HUES64 (cell line): ENCODE data around the gene KAZN. TPM values are rescaled to one million over a fixed set of nuclear protein-coding genes. Genes with fewer than 3 reads are reported as not detected.

ENCODE experiments used
- H3K27ac ChIP-seq: 2 replicates; pipeline ENCODE4 v1.7.0; 2013; ENCODE audit warnings: low read depth, low read length, inconsistent platforms
- H3K27me3 ChIP-seq: 2 replicates; pipeline ENCODE4 v1.6.1; 2013; ENCODE audit warnings: mild to moderate bottlenecking, low read length; ENCODE audit not compliant: insufficient read depth
- H3K36me3 ChIP-seq: 2 replicates; pipeline ENCODE4 v1.6.1; 2013; ENCODE audit warnings: mild to moderate bottlenecking, low read length; ENCODE audit not compliant: insufficient read depth
- H3K4me1 ChIP-seq: 2 replicates; pipeline ENCODE4 v1.6.1; 2013; ENCODE audit warnings: mild to moderate bottlenecking, low read length, moderate library complexity; ENCODE audit not compliant: insufficient read depth
- H3K4me3 ChIP-seq: 2 replicates; pipeline ENCODE4 v1.5.1; 2013; ENCODE audit warnings: mild to moderate bottlenecking, low read length, moderate library complexity
- H3K9ac ChIP-seq: 2 replicates; pipeline ENCODE4 v1.6.1; 2013; ENCODE audit warnings: mild to moderate bottlenecking, low read depth, low read length
- H3K9me3 ChIP-seq: 2 replicates; pipeline ENCODE4 v1.6.1; 2013; ENCODE audit warnings: low read depth, low read length; ENCODE audit not compliant: insufficient read depth
- WGBS: fragments of 150-250, 120-280 bp; methylation state at CpG from one replicate; pipeline ENCODE4 v1.1.7; 2013; ENCODE audit warnings: missing lambda C conversion rate; 5-methylcytosine and 5-hydroxymethylcytosine counted together
- polyA plus RNA-seq, 2 experiments: library from polyadenylated mRNA; stranded (reverse); fragments of 50-300 nt; gene quantifications; one replicate each; pipeline ENCODE4 v1.2.3, GENCODE V29; 2013

Gene KAZN
- 7.4 TPM for polyA plus RNA-seq (2013, experiment 1 of 2)
- 9.1 TPM for polyA plus RNA-seq (2013, experiment 2 of 2)

- Histone ChIP-seq H3K27ac (peak within 1 kb of the TSS; percentile 64), H3K4me1 (peaks cover 60% of the 10 kb centered on the region), H3K9ac (peak within 1 kb of the TSS; percentile 74), H3K4me3 (peak within 1 kb of the TSS; percentile 82), H3K36me3 (no peaks in the 10 kb centered on the region), H3K9me3 (no peaks in the 10 kb centered on the region), H3K27me3 (peaks cover 25% of the 10 kb centered on the region)
- whole genome bisulfite sequencing: under 1% methylated on average over 81 of the region's 81 CpGs
These were observed at the start of gene KAZN for GRCh38 chr1:14598498-14599182. Gene KAZN, plus strand, starts transcription at chr1:14598685.

DNA sequence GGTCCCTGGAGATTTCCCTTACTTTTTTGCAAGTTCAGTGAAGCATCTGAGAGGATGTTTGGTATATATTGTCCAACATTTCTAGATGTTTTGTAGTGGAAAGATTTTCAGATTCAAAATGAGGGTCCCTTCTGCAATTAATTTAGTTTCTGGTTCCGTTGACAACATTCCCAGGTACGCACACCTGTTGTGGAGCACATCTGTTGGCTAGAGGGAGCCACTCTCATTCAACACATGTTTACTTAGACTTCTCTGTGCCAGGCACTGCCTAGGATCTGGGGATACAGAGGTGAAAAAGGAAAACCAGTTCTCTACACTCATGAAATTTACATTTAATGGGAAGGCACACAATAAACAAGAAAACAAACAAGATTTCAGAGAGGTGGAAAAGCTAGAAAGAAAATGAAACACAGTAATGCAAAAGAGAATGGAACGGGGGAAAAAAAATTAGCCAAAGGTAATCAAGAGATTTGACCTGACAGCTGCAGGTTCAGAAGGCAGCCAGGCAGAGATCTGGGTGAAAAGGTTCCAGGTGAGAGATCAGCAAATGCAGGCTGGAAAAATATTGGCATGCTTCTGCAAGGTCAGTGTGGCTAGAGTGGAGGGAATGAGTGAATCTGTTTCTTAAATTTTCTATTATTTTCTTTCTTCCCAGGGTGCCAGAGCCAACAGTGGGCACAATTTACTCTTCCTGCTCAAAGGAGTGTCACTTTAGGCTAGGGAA, 48.4 kb upstream of the KAZN start:
- H3K4me1 ChIP-seq: 0 out of 2 replicates have a peak, but pooled peaks cover 7% of the 10 kb centered on the region
- 75% methylated on average over 3 of the region's 3 CpGs for WGBS
- H3K36me3 ChIP-seq: no peaks in the 10 kb centered on the region
- H3K27ac ChIP-seq: no peak overlapping the region
- H3K9me3 ChIP-seq: peaks cover 6% of the 10 kb centered on the region
- H3K4me3 ChIP-seq: no peak overlapping the region
- no peak overlapping the region for H3K9ac ChIP-seq
- no peaks in the 10 kb centered on the region for H3K27me3 ChIP-seq

- Histone ChIP-seq H3K9ac (no peak overlapping the region), H3K27me3 (no peaks in the 10 kb centered on the region), H3K4me3 (no peak overlapping the region), H3K9me3 (no peaks in the 10 kb centered on the region), H3K36me3 (no peaks in the 10 kb centered on the region), H3K4me1 (0 out of 2 replicates have a peak, but pooled peaks cover 7% of the 10 kb centered on the region), H3K27ac (no peak overlapping the region)
- 94% methylated on average over 8 of the region's 8 CpGs for WGBS
These were observed 47.1 kb upstream of the KAZN start for GRCh38 chr1:14551386-14551785.

DNA sequence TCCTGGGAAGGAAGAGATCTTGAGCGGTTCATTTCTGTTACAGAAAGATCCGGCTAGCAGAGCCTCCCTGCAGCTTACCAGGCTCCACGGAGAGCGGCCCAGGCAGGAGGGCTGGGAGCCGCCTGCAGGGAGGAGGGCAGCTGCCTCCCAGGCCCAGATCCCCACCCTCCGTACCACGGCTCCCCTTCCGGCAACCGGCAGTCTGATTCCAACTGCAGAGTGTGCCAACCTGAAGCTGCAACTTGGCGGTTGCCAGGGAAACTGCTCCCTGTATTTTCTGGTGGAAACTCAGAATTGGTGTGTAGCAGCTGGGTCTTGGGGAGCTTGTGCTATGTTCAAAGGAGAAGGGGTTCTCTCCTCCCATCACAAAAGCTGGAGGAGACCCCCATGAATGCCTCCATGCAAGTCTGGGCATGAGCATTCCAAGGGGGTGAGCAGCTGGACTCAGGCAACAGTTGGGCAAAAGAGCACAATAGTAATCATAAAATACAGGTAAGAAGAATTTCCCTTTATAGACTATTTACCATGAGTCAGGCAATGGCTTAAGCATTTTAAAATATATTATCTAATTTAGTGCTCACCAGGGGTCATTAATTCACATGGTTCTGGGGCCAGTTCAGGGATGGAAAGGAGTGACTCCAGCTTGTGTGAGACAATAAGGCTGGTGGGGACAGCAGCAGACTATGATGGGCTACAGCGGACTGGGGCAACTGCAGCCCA, 46.1 kb upstream of the KAZN start:
- H3K4me3 ChIP-seq: no peak overlapping the region
- H3K4me1 ChIP-seq: 0 out of 2 replicates have a peak, but pooled peaks cover 7% of the 10 kb centered on the region
- WGBS: 69% methylated on average over 11 of the region's 11 CpGs
- no peaks in the 10 kb centered on the region for H3K27me3 ChIP-seq
- H3K9me3 ChIP-seq: no peaks in the 10 kb centered on the region
- H3K36me3 ChIP-seq: no peaks in the 10 kb centered on the region
- no peak overlapping the region for H3K27ac ChIP-seq
- H3K9ac ChIP-seq: no peak overlapping the region

GRCh38 chr1:14553711-14554110, 44.8 kb upstream of the KAZN start:
- no peaks in the 10 kb centered on the region for H3K27me3 ChIP-seq
- H3K9ac ChIP-seq: no peak overlapping the region
- 0 out of 2 replicates have a peak, but pooled peaks cover 7% of the 10 kb centered on the region for H3K4me1 ChIP-seq
- no peaks in the 10 kb centered on the region for H3K9me3 ChIP-seq
- H3K4me3 ChIP-seq: no peak overlapping the region
- 96% methylated on average over 7 of the region's 7 CpGs for WGBS
- H3K27ac ChIP-seq: no peak overlapping the region
- H3K36me3 ChIP-seq: no peaks in the 10 kb centered on the region

- Histone ChIP-seq H3K36me3 (no peaks in the 10 kb centered on the region), H3K27ac (no peak overlapping the region), H3K4me1 (0 out of 2 replicates have a peak, but pooled peaks cover 3% of the 10 kb centered on the region), H3K9me3 (no peaks in the 10 kb centered on the region), H3K4me3 (no peak overlapping the region), H3K9ac (no peak overlapping the region), H3K27me3 (no peaks in the 10 kb centered on the region)
- 88% methylated on average over 2 of the region's 2 CpGs for WGBS
These were observed 43.4 kb upstream of the KAZN start for GRCh38 chr1:14555091-14555490.

DNA sequence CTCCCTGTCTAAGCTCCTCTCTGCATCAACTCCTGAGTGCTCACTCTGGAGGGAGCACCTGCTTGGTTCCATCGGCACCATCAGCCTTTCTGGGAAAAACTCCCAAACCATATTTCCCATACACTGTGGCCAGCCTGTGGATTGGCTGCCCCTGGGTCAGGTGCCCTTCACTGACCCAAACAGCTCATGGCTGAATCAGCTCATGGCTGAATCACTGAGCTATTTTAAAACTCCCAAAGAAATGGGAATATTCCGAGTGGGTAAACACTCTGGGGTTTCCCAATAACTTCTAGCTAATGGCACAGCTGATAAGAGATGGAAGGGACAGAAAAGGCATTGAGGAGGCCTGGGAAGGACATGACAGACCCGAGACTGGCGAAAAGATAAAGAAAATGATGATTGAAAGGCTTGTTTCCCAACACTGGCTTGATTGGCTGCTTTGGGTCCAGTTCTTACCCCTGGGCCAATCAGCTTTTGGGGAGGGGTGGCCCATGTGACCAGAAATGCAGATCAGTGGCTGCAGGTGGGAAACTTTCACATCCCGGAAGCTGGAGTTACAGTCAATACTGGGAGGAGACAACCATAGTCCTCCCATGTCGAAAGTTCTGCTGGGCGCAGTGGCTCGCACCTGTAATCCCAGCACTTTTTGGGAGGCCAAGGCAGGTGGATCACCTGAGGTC, 37.3 kb upstream of the KAZN start:
- 93% methylated on average over 8 of the region's 8 CpGs for WGBS
- no peaks in the 10 kb centered on the region for H3K4me1 ChIP-seq
- no peaks in the 10 kb centered on the region for H3K9me3 ChIP-seq
- no peak overlapping the region for H3K4me3 ChIP-seq
- H3K36me3 ChIP-seq: no peaks in the 10 kb centered on the region
- no peaks in the 10 kb centered on the region for H3K27me3 ChIP-seq
- no peak overlapping the region for H3K9ac ChIP-seq
- H3K27ac ChIP-seq: no peak overlapping the region

DNA sequence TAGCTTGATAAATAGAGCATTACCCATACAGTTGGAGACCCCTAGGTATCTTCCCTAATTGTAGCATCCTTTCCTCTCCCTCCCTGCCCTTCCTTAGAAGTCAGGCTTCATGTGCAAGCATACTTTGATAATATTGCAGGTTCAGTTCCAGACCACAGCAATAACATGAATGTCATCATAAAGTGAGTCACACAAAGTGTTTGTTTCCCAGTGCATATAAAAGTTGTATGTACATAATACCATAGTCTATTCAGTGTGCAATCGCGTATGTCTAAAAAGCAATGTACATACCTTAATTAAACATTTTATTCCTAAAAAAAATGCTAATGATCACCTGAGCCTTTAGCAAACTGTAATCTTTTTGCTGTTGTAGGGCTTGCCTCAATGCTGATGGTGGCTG, 33.4 kb upstream of the KAZN start:
- Histone ChIP-seq H3K36me3 (no peaks in the 10 kb centered on the region), H3K4me3 (no peak overlapping the region), H3K4me1 (no peaks in the 10 kb centered on the region), H3K27me3 (no peaks in the 10 kb centered on the region), H3K9ac (no peak overlapping the region), H3K27ac (no peak overlapping the region), H3K9me3 (no peaks in the 10 kb centered on the region)
- WGBS: 50% methylated on average over 2 of the region's 2 CpGs

GRCh38 chr1:14567056-14567455, 31.4 kb upstream of the KAZN start:
- no peak overlapping the region for H3K9ac ChIP-seq
- H3K9me3 ChIP-seq: no peaks in the 10 kb centered on the region
- WGBS: 55% methylated on average over 1 of the region's 2 CpGs

DNA sequence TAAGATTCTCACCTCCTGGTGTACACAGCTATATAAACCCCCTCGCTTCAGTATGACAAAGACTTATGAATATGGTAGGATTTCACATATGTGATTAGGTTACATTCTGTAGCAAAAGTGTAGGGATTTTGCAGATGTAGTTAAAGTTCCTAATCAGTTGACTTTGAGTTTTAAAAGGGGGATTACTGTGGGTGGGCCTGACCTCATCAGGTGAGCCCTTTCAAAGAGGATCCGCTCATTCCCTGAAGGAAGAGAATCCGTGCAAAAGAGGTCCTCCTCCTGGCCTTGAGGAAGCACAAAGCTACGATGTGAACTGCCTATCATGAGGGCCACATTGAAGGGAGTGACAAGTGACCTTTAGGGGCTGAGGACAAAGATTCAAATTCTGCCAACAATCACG, 30.6 kb upstream of the KAZN start:
- Histone ChIP-seq H3K9me3 (no peaks in the 10 kb centered on the region), H3K4me1 (no peaks in the 10 kb centered on the region), H3K27ac (no peak overlapping the region), H3K9ac (no peak overlapping the region), H3K27me3 (no peaks in the 10 kb centered on the region), H3K36me3 (no peaks in the 10 kb centered on the region), H3K4me3 (no peak overlapping the region)
- WGBS: 94% methylated on average over 5 of the region's 5 CpGs

More at GRCh38 chr1:14567056-14567455, 31.4 kb upstream of the KAZN start:
- H3K27me3 ChIP-seq: no peaks in the 10 kb centered on the region
- no peak overlapping the region for H3K27ac ChIP-seq
- no peak overlapping the region for H3K4me3 ChIP-seq
- no peaks in the 10 kb centered on the region for H3K4me1 ChIP-seq
- H3K36me3 ChIP-seq: no peaks in the 10 kb centered on the region
